ENCODE results near the gene ICAM1. TPM values are rescaled to one million over a fixed set of nuclear protein-coding genes. Genes with fewer than 3 reads are reported as not detected.

ICAM1 gene
- total RNA-seq, 1 experiment from 2014 or later: 2.3 TPM

GRCh38 chr19:10285393-10285792, 14.5 kb downstream of the ICAM1 start:
- peaks cover 0 to 3% of the 10 kb centered on the region in 2 experiments; a peak in 2 of 5 replicates for H3K9me3 Mint-ChIP-seq
- no peaks in the 10 kb centered on the region for H3K4me1 ChIP-seq (ENCODE audit: insufficient read depth, low read length)
- H3K4ac ChIP-seq (ENCODE audit: low read depth, low read length): no peak overlapping the region
- no peaks in the 10 kb centered on the region for H3K79me1 ChIP-seq (ENCODE audit: insufficient read depth, low read depth, low read length, poor library complexity, severe bottlenecking)
- H2BK15ac ChIP-seq (ENCODE audit: low read depth, low read length): no peak overlapping the region
- peaks cover 0 to 7% (median 0%) of the 10 kb centered on the region in 3 experiments; a peak in 3 of 7 replicates for H3K36me3 Mint-ChIP-seq (ENCODE audit: insufficient read depth in 1 of 3, low read depth in 3 of 3)
- peaks cover 7 to 26% of the 10 kb centered on the region in 2 experiments for H3K4me1 Mint-ChIP-seq
- no peak overlapping the region for H3K4me2 ChIP-seq (ENCODE audit: insufficient read depth, insufficient read length, low read length)
- no peak overlapping the region for H2BK120ac ChIP-seq (ENCODE audit: low read depth, low read length, poor library complexity, severe bottlenecking)
- H3K9me3 ChIP-seq (ENCODE audit: control insufficient read depth, low read depth, low read length): no peaks in the 10 kb centered on the region
- H3K27me3 Mint-ChIP-seq (ENCODE audit: low read depth): peaks cover 54% of the 10 kb centered on the region
- no peak overlapping the region for H2AFZ ChIP-seq (ENCODE audit: low read length)
- no peak overlapping the region for H3K18ac ChIP-seq (ENCODE audit: insufficient read length, low read depth, low read length)
- H2BK20ac ChIP-seq (ENCODE audit: low read depth, low read length, poor library complexity, severe bottlenecking): no peak overlapping the region
- H2BK12ac ChIP-seq (ENCODE audit: insufficient read length, low read depth, low read length): no peak overlapping the region
- no peak for TF ChIP-seq CTCF (conservative IDR thresholded peaks at IDR 0.05)
- DNase-seq: no peak
- no peak overlapping the region for H3K4me3 Mint-ChIP-seq
- H4K91ac ChIP-seq (ENCODE audit: insufficient read length, low read depth, low read length): no peak overlapping the region
- no peak overlapping the region for H3T11ph ChIP-seq (ENCODE audit: low read length)
- H4K8ac ChIP-seq (replicated peaks; ENCODE audit: insufficient read length, low read depth, low read length): no peak overlapping the region
- WGBS (ENCODE audit: extremely low coverage, insufficient read length, low lambda C conversion rate): no CpG with 5 or more reads among the region's 4 CpGs
- no peak overlapping the region for H3K23ac ChIP-seq (ENCODE audit: insufficient read length, low read depth, low read length)
- no peak overlapping the region for H4K5ac ChIP-seq (ENCODE audit: insufficient read length, low read depth, low read length)
- H4K20me1 ChIP-seq (ENCODE audit: control insufficient read depth, insufficient read depth, insufficient read length): no peaks in the 10 kb centered on the region
- H3K27ac ChIP-seq (ENCODE audit: insufficient read length, low read depth, low read length): no peak overlapping the region
- H3K14ac ChIP-seq (ENCODE audit: insufficient read depth, low read length): no peak overlapping the region
- H3K23me2 ChIP-seq (ENCODE audit: insufficient read length, low read depth, low read length, poor library complexity, severe bottlenecking): peaks cover 21% of the 10 kb centered on the region
- H2BK5ac ChIP-seq (ENCODE audit: insufficient read length, low read length): no peak overlapping the region
- no peak overlapping the region for H3K9ac ChIP-seq (ENCODE audit: extremely low read depth, insufficient read length, low read length)
- H3K27ac Mint-ChIP-seq: no peak overlapping the region; a peak in 1 of 7 replicates
- no peaks in the 10 kb centered on the region for H3K79me2 ChIP-seq (ENCODE audit: insufficient read depth, low read length)
- H2AK5ac ChIP-seq (ENCODE audit: insufficient read length, low read length): no peak overlapping the region
- peaks cover 14% of the 10 kb centered on the region; the same call in 1 of the 2 replicates for H3K27me3 ChIP-seq (ENCODE audit: insufficient read depth, low read length)
- no peak overlapping the region for H3K56ac ChIP-seq (ENCODE audit: insufficient read length, low read depth, low read length)
